HG03196 (cell line): ENCODE measurements around the gene RPS18.
"Not testable (repeated sequence)": the region's sequence is repeated elsewhere in the genome, so short reads cannot be mapped to it uniquely, and the experiment has no call there.

ENCODE experiments used
- ATAC-seq: cut with Tn5 transposase; IDR thresholded peaks from one replicate; pipeline ENCODE4 v1.9.1; 2021; ENCODE audit not compliant: unreplicated experiment

Gene RPS18

GRCh38 chr6:33272275-33273128 lies 627 bp downstream of the RPS18 start:
- no peak for ATAC-seq

- ATAC-seq = no peak
Observed at GRCh38 chr6:33273129-33273923, 1.5 kb downstream of the RPS18 start.

GRCh38 chr6:33273924-33274902 lies 2.3 kb downstream of the RPS18 start:
- no peak for ATAC-seq

- not testable (repeated sequence) for ATAC-seq
Observed at GRCh38 chr6:33275795-33276580, 4.1 kb downstream of the RPS18 start.

GRCh38 chr6:33276581-33276863 lies 4.6 kb downstream of the RPS18 start:
- no peak for ATAC-seq

- peak; percentile 50 for ATAC-seq
Observed at GRCh38 chr6:33276864-33277662, 5.2 kb downstream of the RPS18 start, which contains the start of gene B3GALT4. B3GALT4 (plus strand) TSS chr6:33277123; CDS start chr6:33277420, 297 bp downstream.

- ATAC-seq = no peak
Observed at GRCh38 chr6:33277663-33278391, 6.0 kb downstream of the RPS18 start.

- ATAC-seq = no peak
Observed at GRCh38 chr6:33278392-33278741, 6.5 kb downstream of the RPS18 start.

- ATAC-seq = no peak
Observed at GRCh38 chr6:33278810-33279209, 6.9 kb downstream of the RPS18 start.

GRCh38 chr6:33279257-33279695 lies 7.4 kb downstream of the RPS18 start:
- ATAC-seq = no peak

- ATAC-seq = no peak
Observed at GRCh38 chr6:33279971-33280511, 8.2 kb downstream of the RPS18 start.

- ATAC-seq = no peak
Observed at GRCh38 chr6:33280539-33280938, 8.7 kb downstream of the RPS18 start.

- not testable (repeated sequence) for ATAC-seq
Observed at GRCh38 chr6:33285214-33285613, 13.3 kb downstream of the RPS18 start.

GRCh38 chr6:33286946-33287914 lies 15.4 kb downstream of the RPS18 start:
- no peak for ATAC-seq

GRCh38 chr6:33288141-33288920 lies 16.5 kb downstream of the RPS18 start:
- ATAC-seq = no peak

- ATAC-seq = peak; percentile 79
Observed at GRCh38 chr6:33288921-33289783, 17.3 kb downstream of the RPS18 start, which contains the start of the genes PFDN6 and WDR46. PFDN6 (plus strand) TSS chr6:33289601; CDS start chr6:33289857, 256 bp downstream. WDR46 (minus strand) TSS chr6:33289239; CDS start chr6:33289170, 69 bp downstream.
